Activated CD4-positive, alpha-beta T cell treated with anti-CD3 and anti-CD28 coated beads, Interleukin-2, amount 10 ng/mL, durations not matched to agents 24 days and 14 days (primary cell): ENCODE results near the gene VSIG10L. TPM values are rescaled to one million over a fixed set of nuclear protein-coding genes. Genes with fewer than 3 reads are reported as not detected.

ENCODE experiments used
- DNase-seq: peaks from one replicate; pipeline ENCODE4 v3.0.0; 2022
- H3K27ac Mint-ChIP-seq: one replicate; pipeline ENCODE4 v1.8.0; 2022; ENCODE audit warnings: mild to moderate bottlenecking, mixed read lengths
- H3K27me3 Mint-ChIP-seq: one replicate; pipeline ENCODE4 v1.8.0; 2022; ENCODE audit warnings: mixed read lengths
- H3K36me3 Mint-ChIP-seq: one replicate; pipeline ENCODE4 v1.8.0; 2022; ENCODE audit warnings: low read depth, mild to moderate bottlenecking, mixed read lengths
- H3K4me1 Mint-ChIP-seq: one replicate; pipeline ENCODE4 v1.8.0; 2021; ENCODE audit warnings: mixed read lengths
- H3K4me3 Mint-ChIP-seq: one replicate; pipeline ENCODE4 v1.8.0; 2022; ENCODE audit warnings: mild to moderate bottlenecking, moderate library complexity, mixed read lengths
- H3K9me3 Mint-ChIP-seq: one replicate; pipeline ENCODE4 v1.8.0; 2021; ENCODE audit warnings: mixed read lengths
- intact Hi-C: fragments of 100-400 bp; cut with micrococcal nuclease; formaldehyde crosslinking; loops from one replicate; pipeline ENCODE4 v1.15.1; 2023
- total RNA-seq: library from RNA; stranded (reverse); gene quantifications from 2 replicates; pipeline ENCODE4 v1.2.3, GENCODE V29; 2022

VSIG10L gene
- total RNA-seq, 1 donor from 2014 or later: 7.1 TPM

- H3K27ac Mint-ChIP-seq: no peak overlapping the region
- peaks cover 2% of the 10 kb centered on the region for H3K27me3 Mint-ChIP-seq
- no peaks in the 10 kb centered on the region for H3K4me1 Mint-ChIP-seq
- H3K36me3 Mint-ChIP-seq: no peaks in the 10 kb centered on the region
- no peak for DNase-seq
- H3K4me3 Mint-ChIP-seq: no peak overlapping the region
- H3K9me3 Mint-ChIP-seq: no peaks in the 10 kb centered on the region
- intact Hi-C loops: no loop called here
These were observed 45.4 kb downstream of the VSIG10L start for GRCh38 chr19:51296336-51297093.

GRCh38 chr19:51295382-51296126, 46.4 kb downstream of the VSIG10L start:
- Mint-ChIP-seq H3K9me3 (no peaks in the 10 kb centered on the region), H3K36me3 (no peaks in the 10 kb centered on the region), H3K4me1 (no peaks in the 10 kb centered on the region), H3K27ac (no peak overlapping the region), H3K27me3 (peaks cover 2% of the 10 kb centered on the region), H3K4me3 (no peak overlapping the region)
- DNase-seq: no peak
- intact Hi-C loops: no loop called here

GRCh38 chr19:51294977-51295375, 47.0 kb downstream of the VSIG10L start:
- DNase-seq: no peak
- no peaks in the 10 kb centered on the region for H3K36me3 Mint-ChIP-seq
- peaks cover 2% of the 10 kb centered on the region for H3K27me3 Mint-ChIP-seq
- H3K4me1 Mint-ChIP-seq: no peaks in the 10 kb centered on the region
- intact Hi-C loops: no loop called here
- no peak overlapping the region for H3K4me3 Mint-ChIP-seq
- no peaks in the 10 kb centered on the region for H3K9me3 Mint-ChIP-seq
- no peak overlapping the region for H3K27ac Mint-ChIP-seq

GRCh38 chr19:51294211-51294976, 47.5 kb downstream of the VSIG10L start:
- no peak overlapping the region for H3K4me3 Mint-ChIP-seq
- H3K36me3 Mint-ChIP-seq: no peaks in the 10 kb centered on the region
- peaks cover 2% of the 10 kb centered on the region for H3K27me3 Mint-ChIP-seq
- no peaks in the 10 kb centered on the region for H3K9me3 Mint-ChIP-seq
- H3K4me1 Mint-ChIP-seq: no peaks in the 10 kb centered on the region
- no peak for DNase-seq
- H3K27ac Mint-ChIP-seq: no peak overlapping the region
- intact Hi-C loops: no loop called here

- Mint-ChIP-seq H3K27me3 (peaks cover 2% of the 10 kb centered on the region), H3K27ac (no peak overlapping the region), H3K4me1 (no peaks in the 10 kb centered on the region), H3K36me3 (no peaks in the 10 kb centered on the region), H3K4me3 (no peak overlapping the region), H3K9me3 (no peaks in the 10 kb centered on the region)
- no peak for DNase-seq
- intact Hi-C loops: no loop called here
These were observed 48.2 kb downstream of the VSIG10L start for GRCh38 chr19:51293571-51294210.

- Mint-ChIP-seq H3K36me3 (no peaks in the 10 kb centered on the region), H3K27ac (peak overlapping the region; percentile 46), H3K27me3 (peaks cover 2% of the 10 kb centered on the region), H3K4me1 (no peaks in the 10 kb centered on the region), H3K9me3 (no peaks in the 10 kb centered on the region), H3K4me3 (no peak overlapping the region)
- no peak for DNase-seq
- intact Hi-C loops: no loop called here
These were observed 49.0 kb downstream of the VSIG10L start for GRCh38 chr19:51292971-51293370.

- Mint-ChIP-seq H3K9me3 (no peaks in the 10 kb centered on the region), H3K27me3 (peaks cover 7% of the 10 kb centered on the region), H3K4me1 (no peaks in the 10 kb centered on the region), H3K4me3 (no peak overlapping the region), H3K27ac (no peak overlapping the region), H3K36me3 (no peaks in the 10 kb centered on the region)
- DNase-seq: no peak
- intact Hi-C loops: no loop called here
These were observed 52.3 kb downstream of the VSIG10L start for GRCh38 chr19:51289635-51290034.

- H3K4me1 Mint-ChIP-seq: no peaks in the 10 kb centered on the region
- no peaks in the 10 kb centered on the region for H3K9me3 Mint-ChIP-seq
- intact Hi-C loops: no loop called here
- DNase-seq: no peak
- peaks cover 12% of the 10 kb centered on the region for H3K27me3 Mint-ChIP-seq
- H3K27ac Mint-ChIP-seq: no peak overlapping the region
- H3K4me3 Mint-ChIP-seq: no peak overlapping the region
- H3K36me3 Mint-ChIP-seq: no peaks in the 10 kb centered on the region
These were observed 56.3 kb downstream of the VSIG10L start for GRCh38 chr19:51285682-51286081.

GRCh38 chr19:51282335-51282734, 59.6 kb downstream of the VSIG10L start:
- Mint-ChIP-seq H3K4me1 (no peaks in the 10 kb centered on the region), H3K4me3 (no peak overlapping the region), H3K9me3 (no peaks in the 10 kb centered on the region), H3K27ac (no peak overlapping the region), H3K27me3 (peaks cover 20% of the 10 kb centered on the region), H3K36me3 (no peaks in the 10 kb centered on the region)
- DNase-seq: no peak
- intact Hi-C loops: no loop called here

Other genes starting within 250 kb of the VSIG10L start
- gene CTU1, start 233.7 kb downstream of the VSIG10L start, total RNA-seq: 12.8 and 13.4 TPM in 2 replicates
- gene SIGLEC9, start 217.2 kb downstream of the VSIG10L start, total RNA-seq: 0.33 and 0.52 TPM in 2 replicates
- not detected in 2 replicates for gene SIGLEC7, start 199.8 kb downstream of the VSIG10L start, total RNA-seq
- gene CD33, start 117.1 kb downstream of the VSIG10L start, total RNA-seq: 6.5 and 8.7 TPM in 2 replicates
- gene SIGLECL1, start 91.1 kb downstream of the VSIG10L start, total RNA-seq: not detected in 2 replicates
- gene IGLON5, start 30.5 kb downstream of the VSIG10L start, total RNA-seq: 1.2 and 1.8 TPM in 2 replicates
- gene ETFB, start 24.2 kb upstream of the VSIG10L start, total RNA-seq: 194 and 199 TPM in 2 replicates
- 18.7 and 19.6 TPM in 2 replicates for gene CLDND2, start 26.9 kb upstream of the VSIG10L start, total RNA-seq
- 363 and 379 TPM in 2 replicates for gene NKG7, start 30.5 kb upstream of the VSIG10L start, total RNA-seq
- 0.24 TPM in 1 of 2 replicates, not detected in the other for gene LIM2, start 45.8 kb upstream of the VSIG10L start, total RNA-seq
- gene C19orf84, start 48.5 kb upstream of the VSIG10L start, total RNA-seq: 0.16 and 0.24 TPM in 2 replicates
- 2.3 and 3.5 TPM in 2 replicates for gene SIGLEC10, start 75.5 kb upstream of the VSIG10L start, total RNA-seq
- gene SIGLEC8, start 116.3 kb upstream of the VSIG10L start, total RNA-seq: 0.09 and 0.16 TPM in 2 replicates
- gene CEACAM18, start 136.4 kb upstream of the VSIG10L start, total RNA-seq: not detected in 2 replicates
- gene SIGLEC12, start 159.7 kb upstream of the VSIG10L start, total RNA-seq: 0.98 and 1.5 TPM in 2 replicates
- 0.91 and 0.95 TPM in 2 replicates for gene SIGLEC6, start 189.5 kb upstream of the VSIG10L start, total RNA-seq
- 8.5 and 10.2 TPM in 2 replicates for gene ZNF175, start 229.1 kb upstream of the VSIG10L start, total RNA-seq